Heart right ventricle (tissue), 16 donors: ENCODE results near the gene WNK3. TPM values are rescaled to one million over a fixed set of nuclear protein-coding genes. Genes with fewer than 3 reads are reported as not detected.
"Not testable (repeated sequence)": the region's sequence is repeated elsewhere in the genome, so short reads cannot be mapped to it uniquely, and the experiment has no call there.

Source experiments
- ATAC-seq, 8 donors: fragments of 200-7000 bp; cut with Tn5 transposase; one replicate each; pipeline ENCODE4 v1.9.1; 2020; ENCODE audit warnings: mild to moderate bottlenecking in 8 of 8, moderate library complexity in 8 of 8, moderate number of reproducible peaks in 1 of 8
- DNase-seq, 2 donors: peaks; one replicate each; pipeline ENCODE4 v3.0.0-alpha.2; 2020
- H3K27ac ChIP-seq, 10 donors: fragments of 200-600 bp; sonication (generic) in 2 of 10; one replicate each; pipeline versions ENCODE4 v1.5.0 to v1.8.0; 2020 to 2022; ENCODE audit warnings: mild to moderate bottlenecking in 3 of 10
- H3K27me3 ChIP-seq, 7 donors: fragments of 200-600 bp; one replicate each; pipeline ENCODE4 v1.8.0; 2021 to 2022; ENCODE audit warnings: mild to moderate bottlenecking in 2 of 7
- H3K36me3 ChIP-seq, 9 donors: fragments of 200-600 bp; sonication (generic) in 1 of 9; one replicate each; pipeline versions ENCODE4 v1.5.0 to v1.8.0; 2020 to 2022; ENCODE audit warnings: mild to moderate bottlenecking in 2 of 9
- H3K4me1 ChIP-seq, 9 donors: fragments of 200-600 bp; sonication (generic) in 1 of 9; one replicate each; pipeline versions ENCODE4 v1.5.0 to v1.8.0; 2020 to 2022; ENCODE audit warnings: mild to moderate bottlenecking in 4 of 9
- H3K4me3 ChIP-seq, 10 donors: fragments of 200-600 bp; sonication (generic) in 2 of 10; one replicate each; pipeline versions ENCODE4 v1.5.0 to v1.8.0; 2020 to 2022; ENCODE audit warnings: mild to moderate bottlenecking in 7 of 10, moderate library complexity in 2 of 10
- H3K9me3 ChIP-seq, 11 donors: fragments of 200-600 bp in 10 of 11; sonication (generic) in 2 of 11; one replicate each; pipeline versions ENCODE4 v1.5.0 to v1.8.0; 2013 to 2022; ENCODE audit warnings: mild to moderate bottlenecking in 2 of 11, control low read depth in 1 of 11, moderate library complexity in 1 of 11
- WGBS, 2 donors: extraction: QIAGEN DNeasy Blood & Tissue Kit; methylation state at CpG; one replicate each; pipeline ENCODE4 v1.1.7; 2013; ENCODE audit warnings: inconsistent platforms in 1 of 2; 5-methylcytosine and 5-hydroxymethylcytosine counted together
- intact Hi-C, 10 donors: fragments of 100-400 bp; cut with DNase I; formaldehyde crosslinking; loops; one replicate each; pipeline versions ENCODE4 v1.11.1 to v1.14.2; 2022
- long read RNA-seq, 3 donors: library from polyadenylated mRNA; unstranded; transcript quantifications; one replicate each; pipeline ENCODE4 v2.0.0, GENCODE V29; 2020 to 2021
- polyA plus RNA-seq, 2 donors: library from polyadenylated mRNA; stranded (reverse); fragments of 200-250 nt; gene quantifications; one replicate each; pipeline ENCODE4 v1.2.3, GENCODE V29; 2013
- total RNA-seq, 10 donors: library from RNA; stranded (reverse); fragmentation: NEBNext Ultra II Directional in 3 of 10; extraction: Animal tissue kit (Norgen Biotek cat#: 25700) in 3 of 10; gene quantifications; one replicate each; pipeline versions ENCODE4 v1.2.1 to v1.2.4, GENCODE V29; 2021 to 2023
- TF ChIP-seq, protein P1 (sequence below), 9 donors: fragments of 200-600 bp; sonication (generic) in 2 of 9; IDR thresholded peaks; one replicate each; pipeline versions ENCODE4 v1.5.0 to v1.8.0; 2021 to 2022; ENCODE audit warnings: antibody characterized with exemption in 9 of 9, mild to moderate bottlenecking in 5 of 9, moderate library complexity in 1 of 9
- donor health status: Arrhythmogenic right ventricular cardiomyopathy.
- donor health status: ischemic (EF 13 %, LVEDD 7.1; RV severe dilation, severe dysfunction).
- donor health status: healthy with polysubstance abuse.
- donor health status: DM: no; HTN: yes; CAD: no.
- donor health status: DM: no; HTN: no; CAD: no.
- donor health status: ischemic (EF 25% LVEDD 6.9; RV normal size, moderate dysfunction).
- donor health status: ischemic (EF 25% LVEDD 5.7; RV mildly dilated, moderate dysfunction).
- donor health status: healthy.
- donor health status: DM: yes; HTN: yes; CAD: no.
- donor health status: Ischemic cardiomyopathy.
- donor health status: ischemic (EF 35%, LVEDD 5.7; RV mildly dilated, moderate dysfunction).
- donor health status: nonischemic (EF 11% LVEDD 7.7; RV severe dilation, severe dysfunction).
- donor health status: DM: yes; HTN: yes; CAD: no.
- donor health status: PGD.
- donor health status: ischemic (EF 29% LVEDD 5.4; RV normal size, mild dysfunction).
- donor health status: nonischemic (EF 23%, LVEDD 6.1; RV moderate dilation, normal function).

The WNK3 gene
- 1 to 10 TPM in 1 of 10 donors, under 1 TPM in 9; 0.19 to 2.3 (median 0.36) TPM for total RNA-seq
- under 1 TPM; 0.22 to 0.36 TPM for polyA plus RNA-seq
- long read RNA-seq, donor 1, result 0 reads
- long read RNA-seq, donor 2, result 0 reads
- long read RNA-seq, donor 3, result 0 reads

DNA sequence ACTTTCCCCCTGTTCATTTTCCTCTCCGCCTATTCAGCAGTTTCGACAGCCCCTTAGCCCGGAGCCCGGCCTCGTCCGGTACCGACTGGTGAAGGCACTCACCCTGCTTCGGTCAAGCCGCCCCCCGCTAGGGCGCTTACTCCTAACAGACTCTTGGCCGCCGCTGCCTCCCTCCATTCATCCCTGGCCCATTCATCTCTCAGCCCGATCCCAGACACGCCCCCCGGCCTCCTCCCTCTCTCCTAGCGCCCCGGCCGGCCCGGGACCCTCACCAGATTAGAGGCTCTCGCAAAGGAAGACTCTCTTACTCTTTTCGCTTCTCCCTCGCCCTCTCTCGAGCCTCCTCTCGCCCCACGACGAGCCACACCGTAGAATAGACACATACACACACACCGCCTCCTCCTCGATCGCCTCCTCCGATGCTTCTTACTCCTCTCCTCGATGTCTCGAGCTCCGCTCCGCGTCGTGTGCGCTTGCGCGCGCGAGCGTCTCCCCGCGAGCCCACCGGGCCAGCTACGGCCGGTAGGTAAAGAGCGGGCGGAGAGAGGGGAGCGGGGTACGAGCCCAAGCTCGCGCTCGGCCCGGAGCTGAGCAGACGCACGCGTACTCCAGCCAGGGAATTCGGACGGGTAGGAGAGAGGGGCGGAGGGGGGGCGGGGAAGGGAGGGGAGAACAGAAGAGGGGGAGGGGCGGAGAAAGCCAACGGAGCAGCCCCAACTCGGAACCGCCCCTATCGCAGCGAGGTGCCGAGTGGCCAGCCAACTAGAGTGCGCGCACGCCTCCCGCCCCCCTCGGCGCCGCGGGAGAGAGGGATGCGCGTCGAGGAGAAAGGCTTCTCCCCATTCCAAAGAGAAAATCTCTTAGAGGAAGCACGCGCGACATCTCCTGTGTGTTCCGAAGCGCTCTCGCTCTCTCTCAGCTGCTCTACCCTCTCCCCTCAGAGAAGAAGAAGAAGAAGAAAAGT lies at the start of gene WNK3:
Gene WNK3, minus strand, starts transcription at position 633 of the 964 bp plus-strand sequence.
- Histone ChIP-seq H3K27me3 (peaks cover 0 to 66% (median 0%) of the 10 kb centered on the region in 7 donors), H3K9me3 (peaks cover 0 to 14% (median 0%) of the 10 kb centered on the region in 11 donors), H3K4me3 (peak within 1 kb of the TSS; percentile 35 to 64 (median 54)), H3K4me1 (peaks cover 0 to 10% (median 3%) of the 10 kb centered on the region in 9 donors), H3K27ac (peak within 1 kb of the TSS in 2 of 10 donors; percentile 18 to 19), H3K36me3 (no peaks in the 10 kb centered on the region)
- DNase-seq, result peak; percentile 70 to 74
- intact Hi-C loops, result no loop called here
- WGBS, 2 donors, result 0 to 1% methylated on average over 58 to 86 of the region's 88 CpGs
- TF ChIP-seq, protein P1, sequence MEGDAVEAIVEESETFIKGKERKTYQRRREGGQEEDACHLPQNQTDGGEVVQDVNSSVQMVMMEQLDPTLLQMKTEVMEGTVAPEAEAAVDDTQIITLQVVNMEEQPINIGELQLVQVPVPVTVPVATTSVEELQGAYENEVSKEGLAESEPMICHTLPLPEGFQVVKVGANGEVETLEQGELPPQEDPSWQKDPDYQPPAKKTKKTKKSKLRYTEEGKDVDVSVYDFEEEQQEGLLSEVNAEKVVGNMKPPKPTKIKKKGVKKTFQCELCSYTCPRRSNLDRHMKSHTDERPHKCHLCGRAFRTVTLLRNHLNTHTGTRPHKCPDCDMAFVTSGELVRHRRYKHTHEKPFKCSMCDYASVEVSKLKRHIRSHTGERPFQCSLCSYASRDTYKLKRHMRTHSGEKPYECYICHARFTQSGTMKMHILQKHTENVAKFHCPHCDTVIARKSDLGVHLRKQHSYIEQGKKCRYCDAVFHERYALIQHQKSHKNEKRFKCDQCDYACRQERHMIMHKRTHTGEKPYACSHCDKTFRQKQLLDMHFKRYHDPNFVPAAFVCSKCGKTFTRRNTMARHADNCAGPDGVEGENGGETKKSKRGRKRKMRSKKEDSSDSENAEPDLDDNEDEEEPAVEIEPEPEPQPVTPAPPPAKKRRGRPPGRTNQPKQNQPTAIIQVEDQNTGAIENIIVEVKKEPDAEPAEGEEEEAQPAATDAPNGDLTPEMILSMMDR (IDR thresholded peaks at IDR 0.05), result no peak
- peak; percentile 90 to 96 (median 95) for ATAC-seq

DNA sequence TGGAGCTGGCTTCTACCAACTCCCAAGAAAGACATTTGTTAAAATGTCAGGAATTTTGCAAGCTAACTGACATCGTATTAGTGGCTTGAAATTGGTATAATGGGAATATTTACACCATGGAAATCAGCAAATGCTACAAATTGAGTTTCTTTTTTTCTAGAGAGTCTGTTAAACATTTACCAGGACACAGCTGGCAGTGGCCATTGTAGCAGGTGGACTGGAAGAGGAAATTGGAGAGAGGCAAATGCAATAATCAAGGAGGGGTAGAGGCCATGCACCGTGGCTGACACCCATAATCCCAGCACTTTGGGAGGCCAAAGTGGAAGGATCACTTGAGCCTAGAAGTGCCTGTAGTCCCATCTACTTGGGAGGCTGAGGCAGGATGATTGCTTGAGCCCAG lies 49.4 kb upstream of the WNK3 start:
- intact Hi-C loops, result no loop called here
- no peaks in the 10 kb centered on the region for H3K9me3 ChIP-seq
- peaks cover 0 to 40% (median 0%) of the 10 kb centered on the region in 7 donors for H3K27me3 ChIP-seq
- 60 to 61% methylated on average over 2 of the region's 2 CpGs for WGBS, 2 donors
- H3K4me3 ChIP-seq, result no peak overlapping the region
- no peak for ATAC-seq
- no peaks in the 10 kb centered on the region for H3K4me1 ChIP-seq
- no peaks in the 10 kb centered on the region for H3K36me3 ChIP-seq
- TF ChIP-seq, protein P1 (IDR thresholded peaks at IDR 0.05), result no peak
- H3K27ac ChIP-seq, result no peak overlapping the region
- DNase-seq, result no peak

DNA sequence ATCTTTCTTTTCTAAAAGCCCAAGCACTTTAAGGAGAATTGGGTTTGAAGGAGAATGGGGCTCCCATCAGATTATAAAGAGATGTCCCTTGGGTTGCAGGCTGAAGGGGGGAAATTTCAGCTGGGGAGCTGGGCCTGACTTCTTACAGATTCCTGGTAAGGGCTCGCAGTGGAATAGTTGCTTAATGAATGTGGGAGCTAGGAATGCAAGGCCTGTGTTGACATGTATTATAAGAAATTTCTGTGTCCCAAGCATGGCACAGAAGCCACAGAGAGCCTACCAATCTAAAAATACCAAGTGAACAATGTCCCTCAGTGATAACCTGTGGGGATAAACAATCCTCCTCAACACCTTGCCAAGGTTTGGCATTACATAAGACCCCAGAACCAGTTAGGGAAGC lies 39.3 kb upstream of the WNK3 start:
- WGBS, 2 donors, result 80 to 88% methylated on average over 1 of the region's 1 CpG
- no peak for ATAC-seq
- TF ChIP-seq, protein P1 (IDR thresholded peaks at IDR 0.05), result no peak
- H3K9me3 ChIP-seq, result no peaks in the 10 kb centered on the region
- intact Hi-C loops, result no loop called here
- no peaks in the 10 kb centered on the region for H3K4me1 ChIP-seq
- no peak for DNase-seq
- H3K27ac ChIP-seq, result no peak overlapping the region
- H3K36me3 ChIP-seq, result no peaks in the 10 kb centered on the region
- no peak overlapping the region for H3K4me3 ChIP-seq
- no peaks in the 10 kb centered on the region for H3K27me3 ChIP-seq

DNA sequence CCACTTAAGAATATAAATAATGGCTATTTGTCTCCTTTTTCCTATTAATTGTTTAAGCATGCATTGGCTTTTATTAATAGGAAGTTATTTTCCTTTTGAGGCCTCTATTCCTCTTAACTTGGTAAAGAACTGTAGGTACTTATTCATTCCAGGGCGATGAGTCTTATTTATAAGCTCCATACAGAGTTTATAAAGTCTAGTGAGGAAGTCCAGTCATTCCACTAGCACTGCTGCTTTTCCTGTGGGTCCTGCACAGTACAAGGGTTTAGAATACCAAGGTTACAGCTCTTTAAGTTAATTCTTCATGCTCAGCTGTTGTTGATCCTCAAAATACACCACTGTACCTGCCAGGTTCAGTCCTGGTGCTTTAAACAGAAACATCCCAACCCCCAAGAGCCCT lies 28.5 kb upstream of the WNK3 start:
- H3K27ac ChIP-seq, result no peak overlapping the region
- intact Hi-C loops, result no loop called here
- 71 to 82% methylated on average over 1 of the region's 1 CpG for WGBS, 2 donors

DNA sequence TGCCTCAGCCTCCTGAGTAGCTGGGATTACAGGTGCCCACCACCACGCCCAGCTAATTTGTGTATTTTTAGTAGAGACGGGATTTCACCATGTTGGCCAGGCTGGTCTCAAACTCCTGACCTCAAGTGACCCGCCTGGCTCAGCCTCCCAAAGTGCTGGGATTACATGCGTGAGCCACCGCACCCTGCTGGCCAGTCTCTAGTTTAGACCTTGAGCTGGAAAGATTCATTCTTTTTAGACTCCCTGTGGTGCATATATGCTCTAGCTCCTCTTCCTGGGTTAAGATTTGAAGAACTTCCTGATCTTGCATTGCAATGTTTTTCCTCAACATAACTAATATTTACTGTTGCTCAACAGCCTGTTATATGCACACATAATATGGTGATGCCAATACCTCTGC lies 26.8 kb upstream of the WNK3 start:
- H3K27me3 ChIP-seq, H3K4me3 ChIP-seq, H3K27ac ChIP-seq, H3K9me3 ChIP-seq, H3K4me1 ChIP-seq, ATAC-seq, DNase-seq, intact Hi-C loops, H3K36me3 ChIP-seq: not testable (repeated sequence)
- WGBS, 2 donors, result 81 to 90% methylated on average over 5 of the region's 5 CpGs

More for the DNA sequence above, 28.5 kb upstream of the WNK3 start:
- H3K4me1 ChIP-seq, result no peaks in the 10 kb centered on the region
- H3K36me3 ChIP-seq, result no peaks in the 10 kb centered on the region
- no peaks in the 10 kb centered on the region for H3K9me3 ChIP-seq
- no peak overlapping the region for H3K4me3 ChIP-seq
- DNase-seq (no peak), ATAC-seq (no peak)
- TF ChIP-seq, protein P1 (IDR thresholded peaks at IDR 0.05), result no peak
- H3K27me3 ChIP-seq, result no peaks in the 10 kb centered on the region
